ENCODE results near the gene NOL12.

NOL12 gene

GRCh38 chr22:37680191-37680851 lies 5.8 kb upstream of the NOL12 start:
- Histone ChIP-seq H3K36me3 (peaks cover 0 to 23% (median 17%) of the 10 kb centered on the region in 3 donors), H3K27me3 (no peaks in the 10 kb centered on the region), H3K27ac (no peak overlapping the region), H3K4me1 (peaks cover 0 to 37% (median 8%) of the 10 kb centered on the region in 4 donors), H3K4me3 (no peak overlapping the region), H3K9me3 (no peaks in the 10 kb centered on the region)
- no peak for DNase-seq
- intact Hi-C loops (cut with DNase I; ENCODE audit: low total_unique reads) = loop anchor here (2.0 to 10.0 kb wide), 3 partner anchors 18 to 74 kb away; no protein-coding TSS in a partner anchor
- TF ChIP-seq CTCF (IDR thresholded peaks at IDR 0.05) = no peak

DNA sequence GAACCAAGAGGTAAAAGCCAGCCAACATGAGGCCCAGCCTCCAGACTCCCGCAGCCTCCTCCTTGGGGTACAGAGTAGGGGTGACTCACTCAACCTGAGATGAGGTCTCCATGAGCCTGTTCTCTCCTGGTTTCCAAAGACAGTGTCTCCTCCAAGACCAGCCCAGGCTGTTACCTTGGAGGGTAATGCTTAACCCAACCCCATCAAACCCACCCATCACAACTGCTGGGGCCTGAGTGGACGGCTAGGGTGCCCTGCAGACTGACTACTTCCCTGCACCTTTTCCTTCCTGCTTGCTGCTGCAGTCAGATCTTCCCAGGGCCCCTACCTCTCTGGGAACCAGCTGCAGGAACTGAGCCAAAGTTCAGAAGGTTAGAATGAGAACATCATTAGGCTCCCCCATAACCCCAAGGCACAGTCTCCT lies 5.1 kb upstream of the NOL12 start:
- DNase-seq = no peak
- peaks cover 0 to 23% (median 17%) of the 10 kb centered on the region in 3 donors for H3K36me3 ChIP-seq
- H3K4me1 ChIP-seq = peaks cover 0 to 38% (median 10%) of the 10 kb centered on the region in 4 donors
- no peak overlapping the region for H3K27ac ChIP-seq
- no peaks in the 10 kb centered on the region for H3K9me3 ChIP-seq
- intact Hi-C loops (cut with DNase I; ENCODE audit: low total_unique reads) = loop anchor here (2.0 to 10.0 kb wide), 3 partner anchors 18 to 74 kb away; no protein-coding TSS in a partner anchor
- TF ChIP-seq CTCF (IDR thresholded peaks at IDR 0.05) = no peak
- H3K27me3 ChIP-seq = no peaks in the 10 kb centered on the region
- no peak overlapping the region for H3K4me3 ChIP-seq

DNA sequence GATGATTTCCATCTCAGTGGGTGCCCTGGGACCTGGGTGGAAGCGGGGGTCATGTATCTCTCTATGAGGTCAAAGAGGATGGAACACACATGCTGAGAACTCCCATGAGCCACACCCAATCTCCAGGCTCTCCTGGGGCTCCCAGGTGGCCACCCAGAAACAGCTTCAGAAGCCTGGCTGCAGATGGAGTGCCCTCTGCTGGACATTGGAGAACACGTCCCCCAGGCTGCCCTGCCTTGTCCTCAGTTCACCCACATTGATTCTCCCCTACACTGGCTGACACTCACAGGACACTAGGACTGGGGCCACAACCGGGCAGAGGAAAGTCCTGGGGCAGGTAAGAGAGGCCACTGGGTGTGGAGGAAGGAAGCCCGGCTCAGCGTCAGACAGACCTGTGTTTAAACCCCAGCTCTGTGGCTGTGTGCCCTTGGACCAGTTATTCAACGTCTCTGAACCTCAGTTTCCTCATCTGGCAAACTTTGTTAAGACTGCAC lies 4.5 kb upstream of the NOL12 start:
- no peak overlapping the region for H3K4me3 ChIP-seq
- peaks cover 0 to 33% (median 11%) of the 10 kb centered on the region in 4 donors for H3K4me1 ChIP-seq
- intact Hi-C loops (cut with DNase I; ENCODE audit: low total_unique reads) = loop anchor here (2.0 to 10.0 kb wide), 3 partner anchors 19 to 73 kb away; no protein-coding TSS in a partner anchor
- no peak overlapping the region for H3K27ac ChIP-seq
- no peaks in the 10 kb centered on the region for H3K9me3 ChIP-seq
- DNase-seq = peak; percentile 55 to 80
- peaks cover 0 to 23% (median 17%) of the 10 kb centered on the region in 3 donors for H3K36me3 ChIP-seq
- H3K27me3 ChIP-seq = no peaks in the 10 kb centered on the region
- TF ChIP-seq CTCF (IDR thresholded peaks at IDR 0.05) = peak; percentile 84 to 88

- Histone ChIP-seq H3K9me3 (no peaks in the 10 kb centered on the region), H3K27me3 (no peaks in the 10 kb centered on the region), H3K36me3 (peaks cover 0 to 19% (median 16%) of the 10 kb centered on the region in 3 donors), H3K27ac (no peak overlapping the region), H3K4me3 (no peak overlapping the region), H3K4me1 (peaks cover 0 to 28% (median 14%) of the 10 kb centered on the region in 4 donors)
- intact Hi-C loops (cut with DNase I; ENCODE audit: low total_unique reads) = loop anchor here (5.0 to 10.0 kb wide), 2 partner anchors 43 to 70 kb away; no protein-coding TSS in a partner anchor
- TF ChIP-seq CTCF (IDR thresholded peaks at IDR 0.05) = no peak
- DNase-seq = no peak
Observed at GRCh38 chr22:37684803-37685615, 1.1 kb upstream of the NOL12 start.

GRCh38 chr22:37690407-37690806 lies 4.3 kb downstream of the NOL12 start:
- TF ChIP-seq CTCF (IDR thresholded peaks at IDR 0.05) = no peak
- no peaks in the 10 kb centered on the region for H3K27me3 ChIP-seq
- H3K4me1 ChIP-seq = peaks cover 0 to 20% (median 15%) of the 10 kb centered on the region in 4 donors
- H3K27ac ChIP-seq = no peak overlapping the region
- intact Hi-C loops (cut with DNase I; ENCODE audit: low total_unique reads) = no loop called here
- H3K4me3 ChIP-seq = no peak overlapping the region
- H3K9me3 ChIP-seq = no peaks in the 10 kb centered on the region
- DNase-seq = no peak
- H3K36me3 ChIP-seq = peaks cover 31 to 50% (median 48%) of the 10 kb centered on the region in 3 donors

Data from tibial artery (tissue), 4 donors.